Measurements from ENCODE around the gene TRAF6. TPM values are rescaled to one million over a fixed set of nuclear protein-coding genes. Genes with fewer than 3 reads are reported as not detected.

TRAF6 gene
- total RNA-seq, 1 experiment from 2014 or later: 9.3 TPM

DNA sequence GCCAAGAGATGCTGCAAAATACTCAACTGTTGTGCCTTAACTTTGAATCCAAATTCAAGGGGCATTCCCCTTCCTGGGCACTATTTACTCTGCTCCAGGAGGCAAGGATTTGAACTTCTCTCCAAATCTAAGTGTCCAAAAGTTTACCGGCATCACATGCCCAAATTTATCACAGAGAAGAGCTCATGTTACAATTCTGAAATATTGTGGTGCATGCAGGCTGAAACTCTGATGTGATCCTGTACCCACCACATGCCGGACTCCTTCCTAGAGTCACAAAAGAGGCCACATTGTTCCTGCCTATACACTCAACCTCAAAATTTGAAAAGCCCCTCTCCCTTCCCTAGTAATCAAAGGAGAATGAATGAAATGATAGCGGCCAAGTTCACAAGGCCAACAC is 1.3 kb downstream of the TRAF6 start:
- H3K9me3 ChIP-seq (ENCODE audit: control insufficient read depth in 1 of 2, insufficient read depth in 1 of 2, low read depth in 1 of 2, low read length in 2 of 2): no peaks in the 10 kb centered on the region
- H3K4me2 ChIP-seq (ENCODE audit: low read length): peak overlapping the region; percentile 74
- H3K9me2 ChIP-seq (ENCODE audit: insufficient read depth): no peaks in the 10 kb centered on the region
- ATAC-seq: no peak
- RAD21 ChIA-PET (ENCODE audit: low non-redundant PET in 1 of 2, low total read pairs in 2 of 2, uncharacterized antibody in 2 of 2, unreplicated experiment in 2 of 2): no interaction called here
- BruUV-seq (replicated peaks): TSS peak; percentile 63
- H3K27ac ChIP-seq (ENCODE audit: low read depth, low read length): no peak overlapping the region
- no peak for TF ChIP-seq ELF1 (IDR thresholded peaks at IDR 0.05; ENCODE audit: borderline replicate concordance, low read depth)
- TF ChIP-seq, protein P1, sequence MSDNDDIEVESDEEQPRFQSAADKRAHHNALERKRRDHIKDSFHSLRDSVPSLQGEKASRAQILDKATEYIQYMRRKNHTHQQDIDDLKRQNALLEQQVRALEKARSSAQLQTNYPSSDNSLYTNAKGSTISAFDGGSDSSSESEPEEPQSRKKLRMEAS (IDR thresholded peaks at IDR 0.05): no peak
- no peak for TF ChIP-seq JUND (IDR thresholded peaks at IDR 0.05)
- no peak for TF ChIP-seq ZFX (IDR thresholded peaks at IDR 0.05)
- no peak for TF ChIP-seq EZH2 (IDR thresholded peaks at IDR 0.05)
- no peaks in the 10 kb centered on the region for H4K20me1 ChIP-seq (ENCODE audit: insufficient read depth)
- no peak for DNase-seq (ENCODE audit: low read depth, low spot score)
- intact Hi-C loops (cut with micrococcal nuclease): no loop called here
- CTCF ChIA-PET: interaction anchor here (0.7 to 1.4 kb wide), 2 partner anchors 9 to 16 kb away, joined by 3 to 9 read pairs; no protein-coding TSS in a partner anchor
- no peaks in the 10 kb centered on the region for H3K27me3 ChIP-seq (ENCODE audit: insufficient read depth, low read length)
- no peak overlapping the region for H2AFZ ChIP-seq (ENCODE audit: low read depth, low read length, poor library complexity, severe bottlenecking)
- H3K36me3 ChIP-seq (ENCODE audit: control insufficient read depth in 1 of 2, insufficient read depth in 2 of 2, low read length in 2 of 2): no peaks in the 10 kb centered on the region; a peak in 1 of 4 replicates
- POLR2A ChIA-PET: no interaction called here
- peaks cover 31% of the 10 kb centered on the region for H3K79me2 ChIP-seq (ENCODE audit: insufficient read depth, low read length)
- H3K4me3 ChIP-seq (replicated peaks in 1 of 2; ENCODE audit: low read depth in 1 of 2, low read length in 2 of 2): peak overlapping the region; percentile 94 to 95
- peaks cover 0 to 12% of the 10 kb centered on the region in 2 experiments; a peak in 1 of 4 replicates for H3K4me1 ChIP-seq (ENCODE audit: control insufficient read depth in 1 of 2, insufficient read depth in 2 of 2, low read length in 2 of 2)
- H3K9ac ChIP-seq (ENCODE audit: low read length): peak overlapping the region; percentile 84

DNA sequence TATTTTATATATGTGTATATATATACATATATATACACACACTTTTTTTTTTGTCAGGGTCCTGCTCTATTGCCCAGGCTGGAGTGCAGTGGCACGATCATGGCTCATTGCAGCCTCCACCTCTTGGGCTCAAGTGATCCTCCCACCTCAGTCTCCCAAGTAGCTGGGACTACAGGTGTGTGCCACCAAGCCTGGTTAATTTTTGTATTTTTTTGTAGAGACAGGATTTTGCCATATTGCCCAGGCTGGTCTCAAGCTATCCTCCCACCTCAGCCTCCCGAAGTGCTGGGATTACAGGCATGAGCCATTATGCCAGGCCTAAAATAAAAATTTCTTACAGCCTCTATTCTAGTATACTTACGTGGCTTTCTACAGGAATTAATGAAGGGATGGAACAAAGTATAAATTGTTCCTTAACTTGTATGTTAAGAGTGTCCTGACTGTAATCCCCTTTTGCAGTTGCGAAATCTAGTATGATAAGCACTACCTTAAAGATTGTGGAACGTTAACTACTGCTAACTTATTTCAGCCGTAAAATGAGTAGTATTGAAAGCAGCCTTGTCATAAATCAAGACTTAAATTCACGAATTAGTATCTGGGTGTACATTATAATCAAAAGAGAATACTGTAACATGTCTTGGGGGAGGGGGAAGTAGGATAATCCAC is 2.1 kb downstream of the TRAF6 start:
- ChIA-PET RAD21 (ENCODE audit: low non-redundant PET in 1 of 2, low total read pairs in 2 of 2, uncharacterized antibody in 2 of 2, unreplicated experiment in 2 of 2) (no interaction called here), CTCF (interaction anchor here (1.4 kb wide), 1 partner anchor 15 kb away, joined by 9 read pairs; no protein-coding TSS in a partner anchor), POLR2A (no interaction called here)
- Histone ChIP-seq H3K4me1 (ENCODE audit: control insufficient read depth in 1 of 2, insufficient read depth in 2 of 2, low read length in 2 of 2) (peaks cover 0 to 12% of the 10 kb centered on the region in 2 experiments; a peak in 1 of 4 replicates), H3K9ac (ENCODE audit: low read length) (no peak overlapping the region), H3K79me2 (ENCODE audit: insufficient read depth, low read length) (peaks cover 35% of the 10 kb centered on the region), H3K27me3 (ENCODE audit: insufficient read depth, low read length) (no peaks in the 10 kb centered on the region), H2AFZ (ENCODE audit: low read depth, low read length, poor library complexity, severe bottlenecking) (no peak overlapping the region), H3K36me3 (ENCODE audit: control insufficient read depth in 1 of 2, insufficient read depth in 2 of 2, low read length in 2 of 2) (no peaks in the 10 kb centered on the region; a peak in 1 of 4 replicates), H3K4me2 (ENCODE audit: low read length) (peak overlapping the region; percentile 74; the same call in 1 of the 2 replicates), H3K9me2 (ENCODE audit: insufficient read depth) (no peaks in the 10 kb centered on the region), H3K4me3 (replicated peaks in 1 of 2; ENCODE audit: low read depth in 1 of 2, low read length in 2 of 2) (no peak overlapping the region), H4K20me1 (ENCODE audit: insufficient read depth) (no peaks in the 10 kb centered on the region), H3K9me3 (ENCODE audit: control insufficient read depth in 1 of 2, insufficient read depth in 1 of 2, low read depth in 1 of 2, low read length in 2 of 2) (no peaks in the 10 kb centered on the region), H3K27ac (ENCODE audit: low read depth, low read length) (no peak overlapping the region)
- ATAC-seq (no peak), DNase-seq (ENCODE audit: low read depth, low spot score) (no peak)
- no TSS peak for BruUV-seq (replicated peaks)
- intact Hi-C loops (cut with micrococcal nuclease): no loop called here
- TF ChIP-seq YY1 (IDR thresholded peaks at IDR 0.05; ENCODE audit: extremely low read depth, insufficient replicate concordance, low read depth, low read length): no peak
- TF ChIP-seq, protein P1 (IDR thresholded peaks at IDR 0.05): no peak
- TF ChIP-seq, protein P2, sequence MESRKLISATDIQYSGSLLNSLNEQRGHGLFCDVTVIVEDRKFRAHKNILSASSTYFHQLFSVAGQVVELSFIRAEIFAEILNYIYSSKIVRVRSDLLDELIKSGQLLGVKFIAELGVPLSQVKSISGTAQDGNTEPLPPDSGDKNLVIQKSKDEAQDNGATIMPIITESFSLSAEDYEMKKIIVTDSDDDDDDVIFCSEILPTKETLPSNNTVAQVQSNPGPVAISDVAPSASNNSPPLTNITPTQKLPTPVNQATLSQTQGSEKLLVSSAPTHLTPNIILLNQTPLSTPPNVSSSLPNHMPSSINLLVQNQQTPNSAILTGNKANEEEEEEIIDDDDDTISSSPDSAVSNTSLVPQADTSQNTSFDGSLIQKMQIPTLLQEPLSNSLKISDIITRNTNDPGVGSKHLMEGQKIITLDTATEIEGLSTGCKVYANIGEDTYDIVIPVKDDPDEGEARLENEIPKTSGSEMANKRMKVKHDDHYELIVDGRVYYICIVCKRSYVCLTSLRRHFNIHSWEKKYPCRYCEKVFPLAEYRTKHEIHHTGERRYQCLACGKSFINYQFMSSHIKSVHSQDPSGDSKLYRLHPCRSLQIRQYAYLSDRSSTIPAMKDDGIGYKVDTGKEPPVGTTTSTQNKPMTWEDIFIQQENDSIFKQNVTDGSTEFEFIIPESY (IDR thresholded peaks at IDR 0.05; ENCODE audit: extremely low read depth, insufficient replicate concordance, low read length): no peak
- TF ChIP-seq SIN3A (IDR thresholded peaks at IDR 0.05; ENCODE audit: low read depth): no peak
- TF ChIP-seq POLR2A (IDR thresholded peaks at IDR 0.05; ENCODE audit: borderline replicate concordance, extremely low read depth, insufficient read depth, insufficient read length): no peak
- TF ChIP-seq, protein P3, sequence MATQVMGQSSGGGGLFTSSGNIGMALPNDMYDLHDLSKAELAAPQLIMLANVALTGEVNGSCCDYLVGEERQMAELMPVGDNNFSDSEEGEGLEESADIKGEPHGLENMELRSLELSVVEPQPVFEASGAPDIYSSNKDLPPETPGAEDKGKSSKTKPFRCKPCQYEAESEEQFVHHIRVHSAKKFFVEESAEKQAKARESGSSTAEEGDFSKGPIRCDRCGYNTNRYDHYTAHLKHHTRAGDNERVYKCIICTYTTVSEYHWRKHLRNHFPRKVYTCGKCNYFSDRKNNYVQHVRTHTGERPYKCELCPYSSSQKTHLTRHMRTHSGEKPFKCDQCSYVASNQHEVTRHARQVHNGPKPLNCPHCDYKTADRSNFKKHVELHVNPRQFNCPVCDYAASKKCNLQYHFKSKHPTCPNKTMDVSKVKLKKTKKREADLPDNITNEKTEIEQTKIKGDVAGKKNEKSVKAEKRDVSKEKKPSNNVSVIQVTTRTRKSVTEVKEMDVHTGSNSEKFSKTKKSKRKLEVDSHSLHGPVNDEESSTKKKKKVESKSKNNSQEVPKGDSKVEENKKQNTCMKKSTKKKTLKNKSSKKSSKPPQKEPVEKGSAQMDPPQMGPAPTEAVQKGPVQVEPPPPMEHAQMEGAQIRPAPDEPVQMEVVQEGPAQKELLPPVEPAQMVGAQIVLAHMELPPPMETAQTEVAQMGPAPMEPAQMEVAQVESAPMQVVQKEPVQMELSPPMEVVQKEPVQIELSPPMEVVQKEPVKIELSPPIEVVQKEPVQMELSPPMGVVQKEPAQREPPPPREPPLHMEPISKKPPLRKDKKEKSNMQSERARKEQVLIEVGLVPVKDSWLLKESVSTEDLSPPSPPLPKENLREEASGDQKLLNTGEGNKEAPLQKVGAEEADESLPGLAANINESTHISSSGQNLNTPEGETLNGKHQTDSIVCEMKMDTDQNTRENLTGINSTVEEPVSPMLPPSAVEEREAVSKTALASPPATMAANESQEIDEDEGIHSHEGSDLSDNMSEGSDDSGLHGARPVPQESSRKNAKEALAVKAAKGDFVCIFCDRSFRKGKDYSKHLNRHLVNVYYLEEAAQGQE (IDR thresholded peaks at IDR 0.05; ENCODE audit: low read depth): no peak
- no peak for TF ChIP-seq SRF (IDR thresholded peaks at IDR 0.05; ENCODE audit: low read depth)
- no peak for TF ChIP-seq RAD21 (IDR thresholded peaks at IDR 0.05; ENCODE audit: low read depth)
- no peak for TF ChIP-seq POLR2AphosphoS5 (IDR thresholded peaks at IDR 0.05; ENCODE audit: low read depth, low read length)

Measured in HCT116 (cell line).